Endothelial cell (in vitro differentiated cells): ENCODE results near the gene PTPRN2. TPM values are rescaled to one million over a fixed set of nuclear protein-coding genes. Genes with fewer than 3 reads are reported as not detected.
A peak's percentile ranks its signal among the peaks of the same experiment; 100 is the strongest.

ENCODE experiments used
- DNase-seq: peaks from one replicate; pipeline ENCODE4 v3.0.0; 2021; ENCODE audit warnings: low spot score
- H3K27ac Mint-ChIP-seq: one replicate; pipeline ENCODE4 v1.8.0; 2021; ENCODE audit warnings: mixed read lengths, inconsistent platforms; ENCODE audit not compliant: unreplicated experiment
- H3K27me3 Mint-ChIP-seq: one replicate; pipeline ENCODE4 v1.8.0; 2021; ENCODE audit warnings: mild to moderate bottlenecking, moderate library complexity, mixed read lengths, inconsistent platforms; ENCODE audit not compliant: unreplicated experiment
- H3K36me3 Mint-ChIP-seq: one replicate; pipeline ENCODE4 v1.8.0; 2021; ENCODE audit warnings: mild to moderate bottlenecking, low read depth, mixed read lengths, inconsistent platforms; ENCODE audit not compliant: unreplicated experiment
- H3K4me1 Mint-ChIP-seq: one replicate; pipeline ENCODE4 v1.8.0; 2021; ENCODE audit warnings: mild to moderate bottlenecking, mixed read lengths, inconsistent platforms; ENCODE audit not compliant: unreplicated experiment
- H3K4me3 Mint-ChIP-seq: one replicate; pipeline ENCODE4 v1.8.0; 2021; ENCODE audit warnings: mild to moderate bottlenecking, mixed read lengths, inconsistent platforms; ENCODE audit not compliant: unreplicated experiment
- H3K9me3 Mint-ChIP-seq: one replicate; pipeline ENCODE4 v1.8.0; 2021; ENCODE audit warnings: mixed read lengths, inconsistent platforms; ENCODE audit not compliant: unreplicated experiment
- CTCF ChIP-seq: fragments of 200-600 bp; sonication (generic); IDR thresholded peaks from one replicate; pipeline ENCODE4 v1.5.0; 2021; ENCODE audit warnings: antibody characterized with exemption; ENCODE audit not compliant: unreplicated experiment
- total RNA-seq: library from RNA; stranded (reverse); fragmentation: NEBNext Ultra II Directional; extraction: Animal tissue kit (Norgen Biotek cat#: 25700); gene quantifications from one replicate; pipeline ENCODE4 v1.2.1, GENCODE V29; 2021; ENCODE audit not compliant: unreplicated experiment

PTPRN2 gene
- total RNA-seq, 1 donor from 2014 or later = 0.18 TPM

GRCh38 chr7:158329686-158330085 lies 257.9 kb downstream of the PTPRN2 start:
- peaks cover 56% of the 10 kb centered on the region for H3K9me3 Mint-ChIP-seq
- H3K27me3 Mint-ChIP-seq = peaks cover 34% of the 10 kb centered on the region
- no peak overlapping the region for H3K4me3 Mint-ChIP-seq
- DNase-seq = no peak
- H3K4me1 Mint-ChIP-seq = no peaks in the 10 kb centered on the region
- no peak overlapping the region for H3K27ac Mint-ChIP-seq
- TF ChIP-seq CTCF = no peak
- H3K36me3 Mint-ChIP-seq = peaks cover 32% of the 10 kb centered on the region

- H3K36me3 Mint-ChIP-seq = peaks cover 32% of the 10 kb centered on the region
- peaks cover 34% of the 10 kb centered on the region for H3K27me3 Mint-ChIP-seq
- no peak for TF ChIP-seq CTCF
- H3K4me3 Mint-ChIP-seq = no peak overlapping the region
- H3K4me1 Mint-ChIP-seq = no peaks in the 10 kb centered on the region
- DNase-seq = no peak
- H3K27ac Mint-ChIP-seq = no peak overlapping the region
- peaks cover 57% of the 10 kb centered on the region for H3K9me3 Mint-ChIP-seq
These were observed 258.5 kb downstream of the PTPRN2 start for GRCh38 chr7:158329014-158329610.

GRCh38 chr7:158328376-158329013 lies 259.1 kb downstream of the PTPRN2 start:
- Mint-ChIP-seq H3K27ac (no peak overlapping the region), H3K4me3 (no peak overlapping the region)

GRCh38 chr7:158327571-158328180 lies 259.9 kb downstream of the PTPRN2 start:
- Mint-ChIP-seq H3K27ac (no peak overlapping the region), H3K36me3 (peaks cover 34% of the 10 kb centered on the region), H3K4me1 (no peaks in the 10 kb centered on the region), H3K27me3 (peaks cover 29% of the 10 kb centered on the region), H3K9me3 (peaks cover 60% of the 10 kb centered on the region), H3K4me3 (no peak overlapping the region)
- no peak for DNase-seq
- TF ChIP-seq CTCF = no peak

More at GRCh38 chr7:158328376-158329013, 259.1 kb downstream of the PTPRN2 start:
- Mint-ChIP-seq H3K4me1 (no peaks in the 10 kb centered on the region), H3K36me3 (peaks cover 36% of the 10 kb centered on the region), H3K27me3 (peaks cover 34% of the 10 kb centered on the region), H3K9me3 (peaks cover 61% of the 10 kb centered on the region)
- no peak for DNase-seq
- TF ChIP-seq CTCF = no peak

- Mint-ChIP-seq H3K27ac (no peak overlapping the region), H3K9me3 (peaks cover 55% of the 10 kb centered on the region), H3K36me3 (peaks cover 27% of the 10 kb centered on the region), H3K4me1 (no peaks in the 10 kb centered on the region), H3K4me3 (peak overlapping the region; percentile 56), H3K27me3 (peaks cover 27% of the 10 kb centered on the region)
- no peak for DNase-seq
- TF ChIP-seq CTCF = no peak
These were observed 260.6 kb downstream of the PTPRN2 start for GRCh38 chr7:158327012-158327411.
